Pancreas (tissue), 10 donors: ENCODE data around the gene KDM8. TPM values are rescaled to one million over a fixed set of nuclear protein-coding genes. Genes with fewer than 3 reads are reported as not detected.

Source experiments
- ATAC-seq, 4 donors: fragments of 200-7000 bp; cut with Tn5 transposase; one replicate each; pipeline versions ENCODE4 v1.8.0 to v1.9.1; 2020; ENCODE audit warnings: mild to moderate bottlenecking in 4 of 4, moderate library complexity in 4 of 4
- DNase-seq, 6 donors: peaks; one replicate each; pipeline ENCODE4 v3.0.0-alpha.2; 2020
- FAIRE-seq: peaks from 2 replicates; lab custom pipeline; 2012; peaks lifted over from hg19 to GRCh38; lab: Jason Lieb, UNC
- H3K27ac ChIP-seq, 4 donors: fragments of 200-600 bp; sonication (generic); 1 replicate in 3 of 4; 2 replicates in 1 of 4; pipeline versions ENCODE4 v1.5.0 to v1.8.0; 2020
- H3K27me3 ChIP-seq, 4 donors: fragments of 200-600 bp; one replicate each; pipeline ENCODE4 v1.8.0; 2021
- H3K36me3 ChIP-seq, 3 donors: fragments of 200-600 bp; sonication (generic) in 1 of 3; one replicate each; pipeline versions ENCODE4 v1.5.0 to v1.8.0; 2020 to 2021
- H3K4me1 ChIP-seq, 3 donors: fragments of 200-600 bp; one replicate each; pipeline ENCODE4 v1.8.0; 2021
- H3K4me3 ChIP-seq, 4 donors: fragments of 200-600 bp; sonication (generic) in 2 of 4; one replicate each; pipeline versions ENCODE4 v1.5.0 to v1.8.0; 2020 to 2021
- H3K9me3 ChIP-seq, 4 donors: fragments of 200-600 bp; one replicate each; pipeline ENCODE4 v1.8.0; 2021
- WGBS, 2 donors: extraction: QIAGEN DNeasy Blood & Tissue Kit; methylation state at CpG; one replicate each; pipeline ENCODE4 v1.1.7; 2013; 5-methylcytosine and 5-hydroxymethylcytosine counted together
- intact Hi-C, 3 donors: fragments of 100-400 bp; cut with DNase I; formaldehyde crosslinking; loops; one replicate each; pipeline versions ENCODE4 v1.11.1 to v1.14.2; 2022
- polyA plus RNA-seq, 2 donors: library from polyadenylated mRNA; stranded (reverse); fragments of 200-250 nt; gene quantifications; one replicate each; pipeline ENCODE4 v1.2.3, GENCODE V29; 2013
- total RNA-seq, 6 donors: library from RNA; stranded (reverse); fragmentation: NEBNext Ultra II Directional in 4 of 6; extraction: Animal tissue kit (Norgen Biotek cat#: 25700) in 4 of 6; gene quantifications; one replicate each; pipeline versions ENCODE4 v1.2.1 to v1.2.4, GENCODE V29; 2021 to 2023
- TF ChIP-seq, protein P1 (sequence below), 4 donors: fragments of 200-600 bp; sonication (generic) in 3 of 4; IDR thresholded peaks; one replicate each; pipeline versions ENCODE4 v1.5.0 to v1.8.0; 2021; ENCODE audit warnings: antibody characterized with exemption in 4 of 4
- donor health status: healthy with polysubstance abuse.
- donor health status: DM: no; HTN: no; CAD: no; lungs with moderate emphysema.
- donor health status: DM: no; HTN: no; CAD: no.
- donor health status: control.
- donor health status: control.
- donor health status: Bipolar disorder and iron deficiency.
- donor health status: DM: yes; HTN: yes; CAD: no.
- donor health status: DM: no; HTN: no; CAD: no.
- donor health status: DM: no; HTN: no; CAD: no.
- donor health status: DM: yes; HTN: yes; CAD: no.

Gene KDM8
- total and polyA plus RNA-seq, 8 donors, result 4.7 to 17.7 (median 6.8) TPM

DNA sequence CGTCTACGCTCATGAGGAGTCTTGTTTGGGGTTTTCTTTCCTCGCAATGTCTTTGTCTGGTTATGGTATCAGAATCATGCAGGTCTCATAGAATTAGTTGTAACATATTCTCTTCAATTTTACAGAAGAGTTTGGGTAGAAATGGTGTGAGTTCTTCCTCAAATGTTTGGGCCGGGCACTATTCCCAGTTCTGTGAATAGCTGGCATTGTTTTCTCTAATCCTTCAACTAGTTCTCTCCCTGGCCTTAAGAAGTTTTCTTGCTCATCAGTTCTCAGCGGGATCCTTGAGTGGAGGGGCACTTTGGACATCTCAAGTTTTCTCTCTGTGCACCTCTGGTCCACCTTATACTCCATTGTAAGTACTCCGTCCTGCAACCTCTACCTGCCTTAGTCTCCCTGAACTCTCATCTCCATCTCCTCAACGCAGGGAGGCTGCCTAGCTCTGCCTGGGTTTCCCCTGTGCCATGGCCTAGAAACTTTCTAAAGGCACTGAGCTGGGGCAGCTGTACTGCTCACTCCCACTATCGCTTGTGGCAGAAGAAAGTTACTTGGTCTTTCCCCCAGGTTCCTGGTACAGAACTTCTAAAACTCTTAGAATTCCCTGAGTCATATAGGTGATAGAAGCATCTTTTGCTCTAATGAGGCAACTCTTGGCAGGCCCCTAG, 48.3 kb downstream of the KDM8 start:
- Histone ChIP-seq H3K36me3 (peaks cover 0 to 11% (median 0%) of the 10 kb centered on the region in 3 donors), H3K4me3 (no peak overlapping the region), H3K27me3 (no peaks in the 10 kb centered on the region), H3K9me3 (no peaks in the 10 kb centered on the region), H3K27ac (no peak overlapping the region), H3K4me1 (no peaks in the 10 kb centered on the region)
- no peak for ATAC-seq
- 92 to 95% methylated on average over 8 of the region's 8 CpGs for WGBS, 2 donors
- FAIRE-seq, result no peak
- intact Hi-C loops, result no loop called here
- DNase-seq, result no peak
- TF ChIP-seq, protein P1, sequence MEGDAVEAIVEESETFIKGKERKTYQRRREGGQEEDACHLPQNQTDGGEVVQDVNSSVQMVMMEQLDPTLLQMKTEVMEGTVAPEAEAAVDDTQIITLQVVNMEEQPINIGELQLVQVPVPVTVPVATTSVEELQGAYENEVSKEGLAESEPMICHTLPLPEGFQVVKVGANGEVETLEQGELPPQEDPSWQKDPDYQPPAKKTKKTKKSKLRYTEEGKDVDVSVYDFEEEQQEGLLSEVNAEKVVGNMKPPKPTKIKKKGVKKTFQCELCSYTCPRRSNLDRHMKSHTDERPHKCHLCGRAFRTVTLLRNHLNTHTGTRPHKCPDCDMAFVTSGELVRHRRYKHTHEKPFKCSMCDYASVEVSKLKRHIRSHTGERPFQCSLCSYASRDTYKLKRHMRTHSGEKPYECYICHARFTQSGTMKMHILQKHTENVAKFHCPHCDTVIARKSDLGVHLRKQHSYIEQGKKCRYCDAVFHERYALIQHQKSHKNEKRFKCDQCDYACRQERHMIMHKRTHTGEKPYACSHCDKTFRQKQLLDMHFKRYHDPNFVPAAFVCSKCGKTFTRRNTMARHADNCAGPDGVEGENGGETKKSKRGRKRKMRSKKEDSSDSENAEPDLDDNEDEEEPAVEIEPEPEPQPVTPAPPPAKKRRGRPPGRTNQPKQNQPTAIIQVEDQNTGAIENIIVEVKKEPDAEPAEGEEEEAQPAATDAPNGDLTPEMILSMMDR (IDR thresholded peaks at IDR 0.05), result no peak

DNA sequence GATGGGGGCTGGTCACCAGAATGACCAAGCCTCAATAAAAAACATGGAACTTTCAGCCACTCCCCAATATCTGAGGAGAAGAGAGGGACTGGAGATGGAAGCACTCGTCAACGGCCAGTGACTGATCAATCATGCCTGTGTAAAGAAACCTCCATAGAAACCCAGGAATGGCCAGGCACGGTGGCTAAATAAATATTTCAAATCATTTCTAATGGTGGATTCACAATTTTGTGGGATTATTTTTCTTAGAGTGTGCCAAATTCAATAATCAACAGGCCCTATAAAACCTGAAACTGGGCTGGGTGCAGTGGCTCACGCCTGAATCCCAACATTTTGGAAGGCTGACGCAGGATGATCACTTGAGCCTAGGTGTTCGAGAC, 48.9 kb downstream of the KDM8 start:
- H3K27me3 ChIP-seq, result no peaks in the 10 kb centered on the region
- FAIRE-seq (no peak), ATAC-seq (no peak), DNase-seq (no peak)
- TF ChIP-seq, protein P1 (IDR thresholded peaks at IDR 0.05), result no peak
- H3K4me1 ChIP-seq, result no peaks in the 10 kb centered on the region
- WGBS, 2 donors, result 85 to 90% methylated on average over 6 of the region's 6 CpGs
- intact Hi-C loops, result no loop called here
- H3K4me3 ChIP-seq, result no peak overlapping the region
- H3K36me3 ChIP-seq, result peaks cover 0 to 11% (median 0%) of the 10 kb centered on the region in 3 donors
- H3K27ac ChIP-seq, result no peak overlapping the region
- no peaks in the 10 kb centered on the region for H3K9me3 ChIP-seq

DNA sequence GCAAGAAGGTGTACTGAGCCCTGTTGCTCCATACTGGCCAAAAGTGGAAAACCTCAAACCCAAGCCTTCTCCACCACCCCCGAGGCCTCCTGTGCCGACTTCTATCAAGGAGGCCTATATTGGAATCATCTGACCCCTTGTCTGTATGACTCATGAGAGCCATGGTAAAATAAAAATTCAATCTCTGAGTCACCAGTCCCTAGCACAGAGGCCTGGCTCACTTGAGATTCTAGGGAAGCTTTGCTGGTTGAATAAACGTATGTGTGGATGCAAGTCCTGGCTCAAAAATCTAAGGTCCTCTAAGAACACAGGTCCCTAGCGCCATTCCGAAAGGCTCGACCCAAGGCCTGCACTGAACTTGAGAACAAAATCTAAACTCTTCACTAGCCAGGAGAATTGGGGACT, 50.2 kb downstream of the KDM8 start:
- intact Hi-C loops, result no loop called here
- WGBS, 2 donors, result 88 to 95% methylated on average over 6 of the region's 6 CpGs
- H3K4me3 ChIP-seq, result no peak overlapping the region
- peaks cover 0 to 6% (median 0%) of the 10 kb centered on the region in 3 donors for H3K4me1 ChIP-seq
- no peaks in the 10 kb centered on the region for H3K9me3 ChIP-seq
- peaks cover 0 to 11% (median 0%) of the 10 kb centered on the region in 3 donors for H3K36me3 ChIP-seq
- FAIRE-seq, result no peak
- no peaks in the 10 kb centered on the region for H3K27me3 ChIP-seq
- no peak for DNase-seq
- ATAC-seq, result peak in 2 of 4 donors; percentile 72 to 76
- peak overlapping the region in 1 of 4 donors; percentile 22 for H3K27ac ChIP-seq
- TF ChIP-seq, protein P1 (IDR thresholded peaks at IDR 0.05), result no peak

DNA sequence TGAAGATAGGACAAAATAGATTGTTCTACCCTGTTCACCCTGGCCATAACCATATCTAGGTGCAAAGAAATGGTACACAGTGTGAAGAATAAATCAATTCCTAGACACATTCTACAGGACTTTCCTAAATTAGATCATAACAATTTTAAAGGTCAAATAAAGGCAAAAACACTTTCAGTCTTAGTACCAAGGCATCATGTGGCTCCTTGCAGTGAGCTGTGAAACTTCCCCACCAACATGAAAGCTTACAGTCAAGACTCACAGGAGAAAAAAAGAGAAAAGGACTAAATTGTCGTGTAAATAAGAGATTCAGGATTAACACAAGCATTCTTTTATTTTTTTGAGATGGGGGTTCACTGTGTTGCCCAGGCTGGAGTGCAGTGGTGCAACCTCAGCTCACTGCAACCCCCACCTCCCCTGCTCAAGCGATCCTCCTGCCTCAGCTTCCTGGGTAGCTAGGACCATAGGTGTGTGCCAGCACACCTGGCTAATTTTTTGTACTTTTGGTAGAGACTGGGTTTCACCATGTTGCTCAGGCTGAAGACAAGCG, 51.0 kb downstream of the KDM8 start:
- 93 to 95% methylated on average over 3 of the region's 3 CpGs for WGBS, 2 donors
- peak overlapping the region in 1 of 4 donors; percentile 22 for H3K27ac ChIP-seq
- peak in 2 of 4 donors; percentile 30 to 41 for ATAC-seq
- no peak overlapping the region for H3K4me3 ChIP-seq
- intact Hi-C loops, result no loop called here
- no peak for DNase-seq
- TF ChIP-seq, protein P1 (IDR thresholded peaks at IDR 0.05), result no peak
- no peak for FAIRE-seq
- H3K9me3 ChIP-seq, result no peaks in the 10 kb centered on the region
- no peaks in the 10 kb centered on the region for H3K27me3 ChIP-seq
- H3K4me1 ChIP-seq, result peaks cover 0 to 7% (median 0%) of the 10 kb centered on the region in 3 donors
- peaks cover 0 to 11% (median 0%) of the 10 kb centered on the region in 3 donors for H3K36me3 ChIP-seq

DNA sequence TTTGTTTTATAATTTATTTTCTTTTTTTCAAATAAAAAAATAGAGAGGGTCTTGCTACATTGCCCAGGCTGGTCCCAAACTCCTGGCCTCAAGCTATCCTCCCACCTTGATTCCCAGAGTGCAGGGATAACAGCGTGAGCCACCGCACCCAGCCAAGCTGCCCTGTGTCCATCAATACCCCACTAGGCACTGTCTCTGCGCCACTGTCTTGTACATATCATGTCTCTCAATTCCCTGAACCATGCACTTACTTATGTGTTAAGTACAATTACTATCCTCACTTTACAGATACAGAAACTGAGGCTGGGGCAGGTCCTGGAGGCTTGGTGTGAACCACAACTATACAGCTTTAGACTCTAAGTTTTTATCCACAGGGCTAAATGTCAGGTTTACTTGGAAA, 53.5 kb downstream of the KDM8 start:
- TF ChIP-seq, protein P1 (IDR thresholded peaks at IDR 0.05), result no peak
- Histone ChIP-seq H3K9me3 (no peaks in the 10 kb centered on the region), H3K4me1 (peaks cover 0 to 7% (median 6%) of the 10 kb centered on the region in 3 donors), H3K27ac (no peak overlapping the region), H3K36me3 (peaks cover 0 to 11% (median 0%) of the 10 kb centered on the region in 3 donors), H3K27me3 (no peaks in the 10 kb centered on the region), H3K4me3 (no peak overlapping the region)
- DNase-seq (no peak), FAIRE-seq (no peak), ATAC-seq (no peak)
- 95 to 98% methylated on average over 3 of the region's 3 CpGs for WGBS, 2 donors
- intact Hi-C loops, result no loop called here
